ENCODE data around the gene ERC2. TPM values are rescaled to one million over a fixed set of nuclear protein-coding genes. Genes with fewer than 3 reads are reported as not detected.

ERC2 gene
- total and polyA plus RNA-seq, 2 of the 8 experiments (the other 6 are each of a cell fraction or from before 2014, with no cell fraction given), result 16.4 to 22.8 TPM

DNA sequence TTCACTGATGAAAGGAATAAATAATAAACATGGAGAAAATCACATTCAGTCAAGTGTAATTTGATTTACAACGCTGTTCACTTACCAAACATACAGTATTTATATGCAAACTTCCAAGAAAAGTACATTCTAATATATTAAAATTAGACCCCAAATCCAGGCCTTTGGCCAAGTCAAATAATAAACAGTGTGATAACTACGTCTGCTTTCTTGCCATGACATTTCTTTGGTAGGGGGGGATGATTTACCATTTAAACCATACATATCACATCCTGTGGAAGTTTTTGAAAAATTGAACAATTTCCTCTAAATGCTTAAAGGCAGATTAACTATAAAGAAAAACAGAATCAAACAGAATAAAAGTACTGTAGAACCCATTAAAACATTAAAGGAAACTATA lies 613.0 kb downstream of the ERC2 start:
- Histone ChIP-seq H3K4me1 (replicated peaks in 1 of 4; ENCODE audit: control insufficient read depth in 3 of 4, insufficient read depth in 4 of 4, low read length in 3 of 4) (peaks cover 0 to 9% (median 4%) of the 10 kb centered on the region in 4 experiments; a peak in 4 of 7 replicates), H3K36me3 (ENCODE audit: control insufficient read depth in 2 of 4, insufficient read depth in 4 of 4, low read length in 3 of 4) (no peaks in the 10 kb centered on the region), H2BK5ac (ENCODE audit: low read depth, low read length) (no peak overlapping the region), H3K79me1 (ENCODE audit: low read depth, low read length) (no peaks in the 10 kb centered on the region), H4K20me1 (replicated peaks in 1 of 2; ENCODE audit: control insufficient read depth in 1 of 2, insufficient read depth in 2 of 2, low read length in 2 of 2) (no peaks in the 10 kb centered on the region), H2AK5ac (ENCODE audit: low read depth, low read length) (no peak overlapping the region), H3K14ac (ENCODE audit: insufficient read length) (no peak overlapping the region), H3K18ac (ENCODE audit: extremely low read depth, low read length) (no peak overlapping the region), H3K4ac (replicated peaks; ENCODE audit: insufficient read length, low read depth, low read length) (no peak overlapping the region), H2BK12ac (ENCODE audit: low read depth, low read length) (no peak overlapping the region), H3K9me3 (ENCODE audit: insufficient read depth in 2 of 2, low read depth in 1 of 2, low read length in 1 of 2) (no peaks in the 10 kb centered on the region), H3K4me3 (ENCODE audit: extremely low read depth in 1 of 4, insufficient read depth in 2 of 4, low read depth in 3 of 4, low read length in 4 of 4) (no peak overlapping the region), H4K8ac (ENCODE audit: extremely low read depth, insufficient read depth, low read length) (no peak overlapping the region), H3K27me3 (replicated peaks in 1 of 4; ENCODE audit: control insufficient read depth in 3 of 4, extremely low read depth in 1 of 4, insufficient read depth in 3 of 4, low read length in 3 of 4) (no peaks in the 10 kb centered on the region), H4K91ac (replicated peaks; ENCODE audit: insufficient read length, low read length) (no peak overlapping the region), H2BK15ac (ENCODE audit: low read length) (no peak overlapping the region), H3K79me2 (ENCODE audit: control insufficient read depth in 1 of 2, insufficient read depth in 2 of 2, low read length in 2 of 2) (no peaks in the 10 kb centered on the region), H3K4me2 (ENCODE audit: insufficient read depth in 1 of 2, low read depth in 2 of 2, low read length in 2 of 2) (no peak overlapping the region), H4K5ac (ENCODE audit: insufficient read length, low read depth, low read length) (no peak overlapping the region), H3K27ac (ENCODE audit: low read depth, low read length) (no peak overlapping the region), H2BK120ac (replicated peaks; ENCODE audit: low read depth, low read length) (no peak overlapping the region), H3K56ac (replicated peaks; ENCODE audit: insufficient read length, low read depth, low read length) (no peak overlapping the region), H2AFZ (ENCODE audit: low read length) (no peak overlapping the region), H3K23me2 (ENCODE audit: low read depth, low read length) (no peaks in the 10 kb centered on the region), H2BK20ac (ENCODE audit: low read length) (no peak overlapping the region), H3K23ac (ENCODE audit: insufficient read length) (no peak overlapping the region), H3K9ac (replicated peaks in 1 of 4; ENCODE audit: extremely low read depth in 1 of 4, low read depth in 3 of 4, low read length in 3 of 4) (no peak overlapping the region)
- DNase-seq (ENCODE audit: low read depth in 1 of 2, low spot score in 2 of 2) (no peak), FAIRE-seq (no peak)
- 79% methylated on average over 2 of the region's 2 CpGs; no CpG with 5 or more reads in 1 of the 2 experiments for WGBS, 2 experiments (ENCODE audit: extremely low coverage in 1 of 2, insufficient coverage in 1 of 2, insufficient read length in 1 of 2, insufficient replicate concordance in 2 of 2, low coverage in 1 of 2, low lambda C conversion rate in 2 of 2, missing lambda C conversion rate in 1 of 2)
- POLR2A ChIA-PET (ENCODE audit: partially characterized antibody), result interaction anchor here (0.6 kb wide), 1 partner anchor 9 kb away, joined by 3 read pairs; no protein-coding TSS in a partner anchor
- CTCF ChIA-PET (ENCODE audit: partially characterized antibody), result interaction anchor here (1.7 kb wide), 1 partner anchor 23 kb away, joined by 3 read pairs; no protein-coding TSS in a partner anchor
- TF ChIP-seq NANOG (IDR thresholded peaks at IDR 0.05; ENCODE audit: insufficient read depth, low read depth, low read length, poor library complexity, severe bottlenecking), result no peak
- TF ChIP-seq SIX5 (IDR thresholded peaks at IDR 0.05; ENCODE audit: low read depth, low read length), result no peak

Measured in H1 (cell line).